HG02571 (cell line): ENCODE measurements around the gene HES7.
"Not testable (repeated sequence)": the region's sequence is repeated elsewhere in the genome, so short reads cannot be mapped to it uniquely, and the experiment has no call there.

Source experiments
- ATAC-seq: cut with Tn5 transposase; IDR thresholded peaks from one replicate; pipeline ENCODE4 v1.9.1; 2021; ENCODE audit warnings: mild to moderate bottlenecking, moderate library complexity; ENCODE audit not compliant: unreplicated experiment

HES7 gene

GRCh38 chr17:8124350-8125153 lies 646 bp upstream of the HES7 start:
- no peak for ATAC-seq

- ATAC-seq: no peak
Observed at GRCh38 chr17:8122924-8123694, 797 bp downstream of the HES7 start.

GRCh38 chr17:8122422-8122923 lies 1.4 kb downstream of the HES7 start:
- no peak for ATAC-seq

- ATAC-seq: no peak
Observed at GRCh38 chr17:8121681-8122421, 2.1 kb downstream of the HES7 start.

GRCh38 chr17:8121407-8121680 lies 2.6 kb downstream of the HES7 start:
- no peak for ATAC-seq

- ATAC-seq: no peak
Observed at GRCh38 chr17:8120520-8121406, 3.1 kb downstream of the HES7 start.

GRCh38 chr17:8119581-8120519 lies 4.1 kb downstream of the HES7 start:
- peak; percentile 34 for ATAC-seq

- ATAC-seq: peak; percentile 31
Observed at GRCh38 chr17:8118769-8119580, 4.9 kb downstream of the HES7 start.

GRCh38 chr17:8117980-8118768 lies 5.7 kb downstream of the HES7 start, which contains the start of gene ALOXE3:
ALOXE3 (minus strand) TSS chr17:8118514; CDS start chr17:8117990, 524 bp downstream.
- no peak for ATAC-seq

GRCh38 chr17:8117367-8117979 lies 6.4 kb downstream of the HES7 start:
- ATAC-seq: no peak

- no peak for ATAC-seq
Observed at GRCh38 chr17:8116776-8117175, 7.1 kb downstream of the HES7 start.

GRCh38 chr17:8110907-8111306 lies 13.0 kb downstream of the HES7 start:
- ATAC-seq: no peak

GRCh38 chr17:8110456-8110804 lies 13.5 kb downstream of the HES7 start:
- ATAC-seq: no peak

- ATAC-seq: no peak
Observed at GRCh38 chr17:8109661-8110455, 14.0 kb downstream of the HES7 start.

GRCh38 chr17:8108972-8109660 lies 14.8 kb downstream of the HES7 start:
- no peak for ATAC-seq

GRCh38 chr17:8106980-8107379 lies 16.9 kb downstream of the HES7 start:
- ATAC-seq: not testable (repeated sequence)
